Neural cell (in vitro differentiated cells): ENCODE results near the gene REEP1. TPM values are rescaled to one million over a fixed set of nuclear protein-coding genes. Genes with fewer than 3 reads are reported as not detected.

Source experiments
- H2AFZ ChIP-seq: fragments of 200-600, 300-800 bp; sonication (generic), shearing (Covaris generic); 2 replicates; pipeline ENCODE4 v1.6.0; 2014; ENCODE audit warnings: low read depth, mild to moderate bottlenecking, antibody characterized with exemption, low read length, moderate library complexity
- H3F3A ChIP-seq: fragments of 200-600 bp; shearing (Covaris generic); 2 replicates; pipeline ENCODE4 v1.6.1; 2016; ENCODE audit warnings: mild to moderate bottlenecking, moderate library complexity, mixed read lengths, antibody characterized with exemption, low read length; ENCODE audit not compliant: insufficient read depth, poor library complexity, severe bottlenecking
- H3K27ac ChIP-seq: fragments of 200-600, 300-800 bp; sonication (generic), shearing (Covaris generic); 2 replicates; pipeline ENCODE4 v1.5.1; 2014; ENCODE audit warnings: mild to moderate bottlenecking, low read length, moderate library complexity
- H3K27me3 ChIP-seq: fragments of 300-800, 200-600 bp; sonication (generic), shearing (Covaris generic); 2 replicates; pipeline ENCODE4 v1.6.0; 2014; ENCODE audit warnings: mild to moderate bottlenecking, low read depth, low read length, moderate library complexity; ENCODE audit not compliant: insufficient read depth
- H3K36me3 ChIP-seq: fragments of 300-800, 200-600 bp; sonication (generic), shearing (Covaris generic); 2 replicates; pipeline ENCODE4 v1.5.1; 2014; ENCODE audit warnings: mild to moderate bottlenecking, antibody characterized with exemption, low read length, moderate library complexity; ENCODE audit not compliant: insufficient read depth
- H3K4me2 ChIP-seq: fragments of 300-800, 200-600 bp; sonication (generic), shearing (Covaris generic); 2 replicates; pipeline ENCODE4 v1.6.0; 2014; ENCODE audit warnings: mild to moderate bottlenecking, low read length
- H3K4me3 ChIP-seq: fragments of 300-800, 200-600 bp; sonication (generic), shearing (Covaris generic); 2 replicates; pipeline ENCODE4 v1.5.1; 2014; ENCODE audit warnings: mild to moderate bottlenecking, low read length, moderate library complexity
- H3K79me2 ChIP-seq: fragments of 200-600 bp; shearing (Covaris generic); replicated peaks from 2 replicates; pipeline ENCODE4 v1.6.0; 2014; ENCODE audit warnings: mild to moderate bottlenecking, low read length, moderate library complexity; ENCODE audit not compliant: insufficient read depth
- H3K9ac ChIP-seq: fragments of 300-800, 200-600 bp; sonication (generic), shearing (Covaris generic); 2 replicates; pipeline ENCODE4 v1.6.1; 2016; ENCODE audit warnings: mild to moderate bottlenecking, low read length, mixed read lengths
- H3K9me2 ChIP-seq: fragments of 200-600 bp; shearing (Covaris generic); 2 replicates; pipeline ENCODE4 v1.6.1; 2016; ENCODE audit warnings: mild to moderate bottlenecking, low read length, mixed read lengths; ENCODE audit not compliant: insufficient read depth
- H3K9me3 ChIP-seq: fragments of 200-600, 300-800 bp; sonication (generic), shearing (Covaris generic); 2 replicates; pipeline ENCODE4 v1.6.1; 2016; ENCODE audit warnings: mild to moderate bottlenecking, mixed run types, low read length, moderate library complexity, mixed read lengths
- H4K20me1 ChIP-seq: fragments of 200-600 bp; shearing (Covaris generic); 2 replicates; pipeline ENCODE4 v1.6.1; 2016; ENCODE audit warnings: mild to moderate bottlenecking, mixed run types; ENCODE audit not compliant: insufficient read depth
- CTCF ChIP-seq: fragments of 450-650 bp; IDR thresholded peaks from 2 replicates; pipeline ENCODE4 v1.5.1; 2014; ENCODE audit warnings: antibody characterized with exemption, mild to moderate bottlenecking, moderate library complexity; ENCODE audit not compliant: poor library complexity, severe bottlenecking
- EP300 ChIP-seq: fragments of 450-650 bp; conservative IDR thresholded peaks from 2 replicates; pipeline ENCODE4 v1.6.1; 2014; ENCODE audit warnings: antibody characterized with exemption, mild to moderate bottlenecking, moderate library complexity; ENCODE audit not compliant: poor library complexity, severe bottlenecking
- EZH2 ChIP-seq: fragments of 200-600, 300-800 bp; shearing (Covaris generic), sonication (generic); IDR thresholded peaks from 2 replicates; pipeline ENCODE4 v1.6.1; 2014; ENCODE audit warnings: antibody characterized with exemption, low read length, borderline replicate concordance, mild to moderate bottlenecking; ENCODE audit not compliant: insufficient read depth, poor library complexity, severe bottlenecking
- MXI1 ChIP-seq: fragments of 450-650 bp; conservative IDR thresholded peaks from 2 replicates; pipeline ENCODE4 v1.6.1; 2014; ENCODE audit warnings: antibody characterized with exemption, mild to moderate bottlenecking; ENCODE audit not compliant: poor library complexity, severe bottlenecking
- POLR2AphosphoS5 ChIP-seq: IDR thresholded peaks from 2 replicates; pipeline ENCODE4 v1.6.1; 2012
- RAD21 ChIP-seq: fragments of 450-650 bp; conservative IDR thresholded peaks from 2 replicates; pipeline ENCODE4 v1.6.1; 2014; ENCODE audit warnings: antibody characterized with exemption, mild to moderate bottlenecking, moderate library complexity
- REST ChIP-seq: IDR thresholded peaks from 2 replicates; pipeline ENCODE4 v1.6.1; 2012; ENCODE audit warnings: borderline replicate concordance
- SMC3 ChIP-seq: fragments of 450-650 bp; conservative IDR thresholded peaks from 2 replicates; pipeline ENCODE4 v1.6.1; 2014; ENCODE audit warnings: antibody characterized with exemption, mild to moderate bottlenecking, moderate library complexity; ENCODE audit not compliant: poor library complexity
- TAF1 ChIP-seq: IDR thresholded peaks from 2 replicates; pipeline ENCODE4 v1.6.1; 2012; ENCODE audit warnings: low read depth
- polyA plus RNA-seq: library from polyadenylated mRNA; depleted of rRNA; stranded (reverse); fragments of >200 nt; gene quantifications from 2 replicates; pipeline ENCODE4 v1.2.3, GENCODE V29; 2014

Gene REEP1
- polyA plus RNA-seq, 1 donor from 2014 or later = 121 TPM

DNA sequence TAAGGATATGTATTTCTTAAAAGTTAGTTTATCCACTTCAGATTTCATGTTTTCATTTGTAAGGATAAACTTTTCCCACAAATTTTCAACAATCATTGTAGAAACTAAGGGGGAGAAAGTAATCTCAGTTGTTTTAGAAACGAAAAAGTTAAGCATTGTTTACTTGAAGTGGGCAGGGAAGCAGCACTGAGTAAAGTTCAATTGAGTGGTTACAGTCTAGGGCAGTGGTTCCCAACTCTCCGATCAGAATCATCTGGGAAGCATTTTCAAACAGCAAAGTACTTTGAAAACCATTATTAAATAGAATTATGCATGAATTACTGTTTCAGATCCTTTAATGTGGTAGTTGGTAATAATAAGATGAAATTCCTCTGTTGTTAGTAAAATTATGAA, 125.6 kb downstream of the REEP1 start:
- H3K9me3 ChIP-seq = no peaks in the 10 kb centered on the region
- no peaks in the 10 kb centered on the region for H3K79me2 ChIP-seq
- TF ChIP-seq EP300 (no peak), REST (no peak), EZH2 (no peak), CTCF (no peak), POLR2AphosphoS5 (no peak), MXI1 (no peak), TAF1 (no peak), RAD21 (no peak), SMC3 (no peak)
- no peaks in the 10 kb centered on the region for H4K20me1 ChIP-seq
- H3K9me2 ChIP-seq = no peaks in the 10 kb centered on the region
- H3K27ac ChIP-seq = no peak overlapping the region
- no peak overlapping the region for H3K4me3 ChIP-seq
- no peaks in the 10 kb centered on the region for H3K27me3 ChIP-seq
- H2AFZ ChIP-seq = no peak overlapping the region
- no peak overlapping the region for H3K4me2 ChIP-seq
- H3K9ac ChIP-seq = no peak overlapping the region
- peaks cover 16% of the 10 kb centered on the region for H3K36me3 ChIP-seq
- no peaks in the 10 kb centered on the region for H3F3A ChIP-seq

- peaks cover 16% of the 10 kb centered on the region for H3K36me3 ChIP-seq
- no peaks in the 10 kb centered on the region for H3K9me2 ChIP-seq
- TF ChIP-seq MXI1 (no peak), EP300 (no peak), TAF1 (no peak), RAD21 (no peak), SMC3 (no peak), POLR2AphosphoS5 (no peak), REST (no peak), CTCF (no peak), EZH2 (no peak)
- no peak overlapping the region for H3K27ac ChIP-seq
- H3K4me2 ChIP-seq = no peak overlapping the region
- no peak overlapping the region for H3K9ac ChIP-seq
- no peaks in the 10 kb centered on the region for H4K20me1 ChIP-seq
- no peaks in the 10 kb centered on the region for H3F3A ChIP-seq
- H3K9me3 ChIP-seq = no peaks in the 10 kb centered on the region
- no peak overlapping the region for H3K4me3 ChIP-seq
- H3K27me3 ChIP-seq = no peaks in the 10 kb centered on the region
- H3K79me2 ChIP-seq = no peaks in the 10 kb centered on the region
- no peak overlapping the region for H2AFZ ChIP-seq
Observed at GRCh38 chr2:86211033-86211795, 126.2 kb downstream of the REEP1 start.
